ENCODE results near the gene FAM222B.

DNA sequence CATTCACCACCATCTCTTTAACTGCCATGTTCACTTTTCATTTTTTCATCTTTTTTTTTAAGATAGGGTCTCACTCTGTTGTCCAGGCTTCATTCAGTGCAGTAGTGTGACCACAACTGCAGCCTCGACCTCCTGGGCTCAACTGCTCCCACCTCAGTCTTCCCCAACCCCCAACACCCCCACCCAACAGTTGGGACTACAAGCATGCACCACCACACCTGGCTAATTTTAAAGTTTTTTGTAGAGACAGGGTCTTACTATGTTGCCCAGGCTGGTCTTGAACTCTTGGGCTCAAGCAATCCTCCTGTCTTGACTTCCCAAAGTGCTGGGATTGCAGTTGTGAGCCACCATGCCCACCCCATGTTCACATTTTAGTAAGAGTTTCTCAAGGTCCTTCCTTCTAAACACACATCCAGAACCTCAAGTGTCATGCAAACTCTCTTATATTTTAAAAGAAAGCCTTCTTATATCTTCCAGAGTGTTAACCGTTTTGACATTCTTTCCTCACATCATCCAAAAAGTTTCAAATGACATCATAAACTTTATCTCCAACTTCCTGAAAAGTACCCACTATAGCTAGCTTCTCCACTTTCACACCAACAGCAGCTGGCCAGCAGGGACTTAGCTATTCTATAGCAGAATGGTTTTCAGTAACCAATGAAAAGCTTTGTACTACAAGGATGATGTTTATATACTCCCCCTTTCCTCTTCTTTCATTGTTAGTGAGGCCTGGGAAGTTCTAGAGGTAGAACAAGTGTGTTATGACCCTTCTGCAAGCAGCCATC is 49.5 kb downstream of the FAM222B start:
- TF ChIP-seq, protein P1, sequence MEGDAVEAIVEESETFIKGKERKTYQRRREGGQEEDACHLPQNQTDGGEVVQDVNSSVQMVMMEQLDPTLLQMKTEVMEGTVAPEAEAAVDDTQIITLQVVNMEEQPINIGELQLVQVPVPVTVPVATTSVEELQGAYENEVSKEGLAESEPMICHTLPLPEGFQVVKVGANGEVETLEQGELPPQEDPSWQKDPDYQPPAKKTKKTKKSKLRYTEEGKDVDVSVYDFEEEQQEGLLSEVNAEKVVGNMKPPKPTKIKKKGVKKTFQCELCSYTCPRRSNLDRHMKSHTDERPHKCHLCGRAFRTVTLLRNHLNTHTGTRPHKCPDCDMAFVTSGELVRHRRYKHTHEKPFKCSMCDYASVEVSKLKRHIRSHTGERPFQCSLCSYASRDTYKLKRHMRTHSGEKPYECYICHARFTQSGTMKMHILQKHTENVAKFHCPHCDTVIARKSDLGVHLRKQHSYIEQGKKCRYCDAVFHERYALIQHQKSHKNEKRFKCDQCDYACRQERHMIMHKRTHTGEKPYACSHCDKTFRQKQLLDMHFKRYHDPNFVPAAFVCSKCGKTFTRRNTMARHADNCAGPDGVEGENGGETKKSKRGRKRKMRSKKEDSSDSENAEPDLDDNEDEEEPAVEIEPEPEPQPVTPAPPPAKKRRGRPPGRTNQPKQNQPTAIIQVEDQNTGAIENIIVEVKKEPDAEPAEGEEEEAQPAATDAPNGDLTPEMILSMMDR (conservative IDR thresholded peaks at IDR 0.05 in 1 of 2, IDR thresholded peaks at IDR 0.05 in 1 of 2; ENCODE audit: extremely low read depth in 1 of 2, insufficient read depth in 1 of 2, low read depth in 1 of 2, low read length in 2 of 2), result no peak
- TF ChIP-seq EZH2 (IDR thresholded peaks at IDR 0.05; ENCODE audit: borderline replicate concordance, low read length), result no peak

Data from mammary epithelial cell (primary cell).